H9 (cell line): Measurements from ENCODE around the gene PLAAT3. TPM values are rescaled to one million over a fixed set of nuclear protein-coding genes. Genes with fewer than 3 reads are reported as not detected.

Experiments used
- DNase-seq: peaks from one replicate; pipeline ENCODE4 v3.0.0-alpha.2; 2017
- H2AFZ ChIP-seq: one replicate; pipeline ENCODE4 v1.6.1; 2013; ENCODE audit warnings: mild to moderate bottlenecking, low read length, control low read depth, moderate library complexity
- H2AK5ac ChIP-seq: 2 replicates; pipeline ENCODE4 v1.6.1; 2013; ENCODE audit warnings: low read length, control low read depth, mixed read lengths; ENCODE audit not compliant: insufficient read length
- H2BK120ac ChIP-seq: one replicate; pipeline ENCODE4 v1.6.1; 2013; ENCODE audit warnings: low read depth, mild to moderate bottlenecking, low read length, control low read depth, inconsistent platforms; ENCODE audit not compliant: poor library complexity, severe bottlenecking
- H2BK12ac ChIP-seq: 2 replicates; pipeline ENCODE4 v1.6.1; 2013; ENCODE audit warnings: low read length, control low read depth, mixed read lengths, low read depth; ENCODE audit not compliant: insufficient read length
- H2BK15ac ChIP-seq: 2 replicates; pipeline ENCODE4 v1.6.1; 2013; ENCODE audit warnings: low read depth, low read length, control low read depth
- H2BK20ac ChIP-seq: one replicate; pipeline ENCODE4 v1.6.1; 2013; ENCODE audit warnings: low read depth, mild to moderate bottlenecking, low read length, control low read depth, inconsistent platforms; ENCODE audit not compliant: poor library complexity, severe bottlenecking
- H2BK5ac ChIP-seq: 2 replicates; pipeline ENCODE4 v1.6.1; 2013; ENCODE audit warnings: low read length, control low read depth, mixed read lengths; ENCODE audit not compliant: insufficient read length
- H3K14ac ChIP-seq: 2 replicates; pipeline ENCODE4 v1.6.1; 2013; ENCODE audit warnings: low read length, control low read depth; ENCODE audit not compliant: insufficient read depth
- H3K18ac ChIP-seq: 2 replicates; pipeline ENCODE4 v1.6.1; 2013; ENCODE audit warnings: low read depth, mild to moderate bottlenecking, mixed read lengths, low read length, control low read depth; ENCODE audit not compliant: insufficient read length
- H3K23ac ChIP-seq: 2 replicates; pipeline ENCODE4 v1.6.1; 2013; ENCODE audit warnings: low read length, control low read depth, mixed read lengths, low read depth; ENCODE audit not compliant: insufficient read length
- H3K23me2 ChIP-seq: 2 replicates; pipeline ENCODE4 v1.6.1; 2013; ENCODE audit warnings: low read depth, mild to moderate bottlenecking, mixed read lengths, low read length, control low read depth; ENCODE audit not compliant: insufficient read length, poor library complexity, severe bottlenecking
- H3K27ac ChIP-seq: 2 replicates; pipeline ENCODE4 v1.5.1; 2013; ENCODE audit warnings: low read length, control low read depth, mixed read lengths, low read depth; ENCODE audit not compliant: insufficient read length
- H3K27me3 ChIP-seq: 2 replicates; pipeline ENCODE4 v1.6.1; 2013; ENCODE audit warnings: low read length, control low read depth, inconsistent platforms; ENCODE audit not compliant: insufficient read depth
- H3K4ac ChIP-seq: 2 replicates; pipeline ENCODE4 v1.6.1; 2013; ENCODE audit warnings: low read depth, mild to moderate bottlenecking, control low read depth, inconsistent platforms, low read length, moderate library complexity
- H3K4me1 ChIP-seq: 2 replicates; pipeline ENCODE4 v1.6.1; 2013; ENCODE audit warnings: low read length, control low read depth, inconsistent platforms; ENCODE audit not compliant: insufficient read depth
- H3K4me2 ChIP-seq: 2 replicates; pipeline ENCODE4 v1.6.1; 2013; ENCODE audit warnings: low read length, control low read depth, mixed read lengths; ENCODE audit not compliant: insufficient read length, insufficient read depth
- H3K56ac ChIP-seq: 2 replicates; pipeline ENCODE4 v1.6.1; 2013; ENCODE audit warnings: low read depth, mild to moderate bottlenecking, mixed read lengths, low read length, control low read depth; ENCODE audit not compliant: insufficient read length
- H3K79me1 ChIP-seq: 2 replicates; pipeline ENCODE4 v1.6.1; 2013; ENCODE audit warnings: low read depth, mild to moderate bottlenecking, moderate library complexity, low read length, control low read depth, inconsistent platforms; ENCODE audit not compliant: insufficient read depth, poor library complexity, severe bottlenecking
- H3K79me2 ChIP-seq: 2 replicates; pipeline ENCODE4 v1.6.1; 2013; ENCODE audit warnings: low read length, control low read depth, inconsistent platforms; ENCODE audit not compliant: insufficient read depth
- H3K9ac ChIP-seq: 2 replicates; pipeline ENCODE4 v1.6.1; 2013; ENCODE audit warnings: low read length, control low read depth, mixed read lengths; ENCODE audit not compliant: insufficient read length; ENCODE audit errors: extremely low read depth
- H3K9me3 ChIP-seq: one replicate; pipeline ENCODE4 v1.6.1; 2013; ENCODE audit warnings: low read depth, low read length, inconsistent platforms; ENCODE audit not compliant: control insufficient read depth
- H3T11ph ChIP-seq: one replicate; pipeline ENCODE4 v1.6.1; 2013; ENCODE audit warnings: mild to moderate bottlenecking, low read length, control low read depth, inconsistent platforms
- H4K20me1 ChIP-seq: one replicate; pipeline ENCODE4 v1.6.1; 2013; ENCODE audit not compliant: control insufficient read depth, insufficient read length, insufficient read depth
- H4K5ac ChIP-seq: 2 replicates; pipeline ENCODE4 v1.6.1; 2013; ENCODE audit warnings: low read depth, mild to moderate bottlenecking, mixed read lengths, low read length, control low read depth; ENCODE audit not compliant: insufficient read length
- H4K8ac ChIP-seq: replicated peaks from 2 replicates; pipeline ENCODE4 v1.6.1; 2013; ENCODE audit warnings: low read length, control low read depth, mixed read lengths, low read depth; ENCODE audit not compliant: insufficient read length
- H4K91ac ChIP-seq: 2 replicates; pipeline ENCODE4 v1.6.1; 2013; ENCODE audit warnings: low read depth, mild to moderate bottlenecking, moderate library complexity, mixed read lengths, low read length, control low read depth; ENCODE audit not compliant: insufficient read length
- H3K27ac Mint-ChIP-seq, 3 experiments: 2 replicates in 2 of 3; 3 replicates in 1 of 3; pipeline ENCODE4 v1.8.0; 2020 to 2021; ENCODE audit warnings: mixed read lengths in 3 of 3, mild to moderate bottlenecking in 1 of 3, moderate library complexity in 1 of 3
- H3K27me3 Mint-ChIP-seq: 2 replicates; pipeline ENCODE4 v1.8.0; 2021; ENCODE audit warnings: low read depth, mild to moderate bottlenecking, moderate library complexity, mixed read lengths
- H3K36me3 Mint-ChIP-seq, 3 experiments: 2 replicates in 2 of 3; 3 replicates in 1 of 3; pipeline ENCODE4 v1.8.0; 2020 to 2021; ENCODE audit warnings: low read depth in 3 of 3, mixed read lengths in 3 of 3; ENCODE audit not compliant: insufficient read depth in 1 of 3
- H3K4me1 Mint-ChIP-seq, 2 experiments: 2 replicates each; pipeline ENCODE4 v1.8.0; 2020; ENCODE audit warnings: mixed read lengths in 2 of 2
- H3K4me3 Mint-ChIP-seq, 2 experiments: 2 replicates in 1 of 2; 3 replicates in 1 of 2; pipeline ENCODE4 v1.8.0; 2020 to 2021; ENCODE audit warnings: mild to moderate bottlenecking in 2 of 2, mixed read lengths in 2 of 2, moderate library complexity in 1 of 2
- H3K9me3 Mint-ChIP-seq, 2 experiments: 2 replicates in 1 of 2; 3 replicates in 1 of 2; pipeline ENCODE4 v1.8.0; 2020; ENCODE audit warnings: mild to moderate bottlenecking in 2 of 2, mixed read lengths in 2 of 2, moderate library complexity in 1 of 2
- CTCF ChIP-seq: fragments of 200-600 bp; sonication (generic); conservative IDR thresholded peaks from 3 replicates; pipeline ENCODE4 v1.8.0; 2021; ENCODE audit warnings: antibody characterized with exemption, mild to moderate bottlenecking
- WGBS: extraction: QIAGEN DNeasy Blood & Tissue Kit; methylation state at CpG from one replicate; pipeline ENCODE4 v1.1.7; 2013; ENCODE audit warnings: missing lambda C conversion rate, low lambda C conversion rate, mixed read lengths; ENCODE audit not compliant: insufficient read length; ENCODE audit errors: extremely low coverage; 5-methylcytosine and 5-hydroxymethylcytosine counted together
- total RNA-seq: library from RNA; stranded (reverse); gene quantifications from 2 replicates; pipeline ENCODE4 v1.2.1, GENCODE V29; 2021

The PLAAT3 gene
- total RNA-seq, 1 experiment from 2014 or later = 188 TPM

- H2BK20ac ChIP-seq = no peak overlapping the region
- no peaks in the 10 kb centered on the region for H3K23me2 ChIP-seq
- no peak overlapping the region for H3K56ac ChIP-seq
- H2BK15ac ChIP-seq = no peak overlapping the region
- H3K4ac ChIP-seq = no peak overlapping the region
- no peaks in the 10 kb centered on the region for H3K27me3 ChIP-seq
- no peaks in the 10 kb centered on the region for H3K9me3 ChIP-seq
- no peak overlapping the region for H3K4me2 ChIP-seq
- no peak overlapping the region for H3K27ac Mint-ChIP-seq
- H4K20me1 ChIP-seq = no peaks in the 10 kb centered on the region
- no peak overlapping the region for H3K18ac ChIP-seq
- no peaks in the 10 kb centered on the region; a peak in 1 of 7 replicates for H3K36me3 Mint-ChIP-seq
- H2BK5ac ChIP-seq = no peak overlapping the region
- DNase-seq = peak; percentile 18
- no peak overlapping the region for H2BK120ac ChIP-seq
- WGBS = no CpG with 5 or more reads among the region's 7 CpGs
- no peak overlapping the region for H3K27ac ChIP-seq
- H3K4me1 ChIP-seq = peaks cover 3% of the 10 kb centered on the region; the same call in 1 of the 2 replicates
- no peak overlapping the region for H2BK12ac ChIP-seq
- H3K14ac ChIP-seq = no peak overlapping the region
- H3K79me1 ChIP-seq = no peaks in the 10 kb centered on the region
- H4K5ac ChIP-seq = no peak overlapping the region
- no peak overlapping the region for H3K23ac ChIP-seq
- peaks cover 0 to 1% of the 10 kb centered on the region in 2 experiments; a peak in 1 of 5 replicates for H3K9me3 Mint-ChIP-seq
- H3K27me3 Mint-ChIP-seq = peaks cover 3% of the 10 kb centered on the region
- peaks cover 18 to 39% of the 10 kb centered on the region in 2 experiments for H3K4me1 Mint-ChIP-seq
- H3K9ac ChIP-seq = no peak overlapping the region
- no peak overlapping the region for H4K91ac ChIP-seq
- H4K8ac ChIP-seq = no peak overlapping the region
- H2AK5ac ChIP-seq = no peak overlapping the region
- no peak overlapping the region for H3K4me3 Mint-ChIP-seq
- H3T11ph ChIP-seq = no peak overlapping the region
- no peaks in the 10 kb centered on the region for H3K79me2 ChIP-seq
- H2AFZ ChIP-seq = no peak overlapping the region
- TF ChIP-seq CTCF = no peak
These were observed 50.0 kb downstream of the PLAAT3 start for GRCh38 chr11:63564056-63564774.
